Neural cell (in vitro differentiated cells): ENCODE results near the gene MECP2. TPM values are rescaled to one million over a fixed set of nuclear protein-coding genes. Genes with fewer than 3 reads are reported as not detected.

ENCODE experiments used
- H2AFZ ChIP-seq: fragments of 200-600, 300-800 bp; sonication (generic), shearing (Covaris generic); 2 replicates; pipeline ENCODE4 v1.6.0; 2014; ENCODE audit warnings: low read depth, mild to moderate bottlenecking, antibody characterized with exemption, low read length, moderate library complexity
- H3F3A ChIP-seq: fragments of 200-600 bp; shearing (Covaris generic); 2 replicates; pipeline ENCODE4 v1.6.1; 2016; ENCODE audit warnings: mild to moderate bottlenecking, moderate library complexity, mixed read lengths, antibody characterized with exemption, low read length; ENCODE audit not compliant: insufficient read depth, poor library complexity, severe bottlenecking
- H3K27ac ChIP-seq: fragments of 200-600, 300-800 bp; sonication (generic), shearing (Covaris generic); 2 replicates; pipeline ENCODE4 v1.5.1; 2014; ENCODE audit warnings: mild to moderate bottlenecking, low read length, moderate library complexity
- H3K27me3 ChIP-seq: fragments of 300-800, 200-600 bp; sonication (generic), shearing (Covaris generic); 2 replicates; pipeline ENCODE4 v1.6.0; 2014; ENCODE audit warnings: mild to moderate bottlenecking, low read depth, low read length, moderate library complexity; ENCODE audit not compliant: insufficient read depth
- H3K36me3 ChIP-seq: fragments of 300-800, 200-600 bp; sonication (generic), shearing (Covaris generic); 2 replicates; pipeline ENCODE4 v1.5.1; 2014; ENCODE audit warnings: mild to moderate bottlenecking, antibody characterized with exemption, low read length, moderate library complexity; ENCODE audit not compliant: insufficient read depth
- H3K4me2 ChIP-seq: fragments of 300-800, 200-600 bp; sonication (generic), shearing (Covaris generic); 2 replicates; pipeline ENCODE4 v1.6.0; 2014; ENCODE audit warnings: mild to moderate bottlenecking, low read length
- H3K4me3 ChIP-seq: fragments of 300-800, 200-600 bp; sonication (generic), shearing (Covaris generic); 2 replicates; pipeline ENCODE4 v1.5.1; 2014; ENCODE audit warnings: mild to moderate bottlenecking, low read length, moderate library complexity
- H3K79me2 ChIP-seq: fragments of 200-600 bp; shearing (Covaris generic); replicated peaks from 2 replicates; pipeline ENCODE4 v1.6.0; 2014; ENCODE audit warnings: mild to moderate bottlenecking, low read length, moderate library complexity; ENCODE audit not compliant: insufficient read depth
- H3K9ac ChIP-seq: fragments of 300-800, 200-600 bp; sonication (generic), shearing (Covaris generic); 2 replicates; pipeline ENCODE4 v1.6.1; 2016; ENCODE audit warnings: mild to moderate bottlenecking, low read length, mixed read lengths
- H3K9me2 ChIP-seq: fragments of 200-600 bp; shearing (Covaris generic); 2 replicates; pipeline ENCODE4 v1.6.1; 2016; ENCODE audit warnings: mild to moderate bottlenecking, low read length, mixed read lengths; ENCODE audit not compliant: insufficient read depth
- H3K9me3 ChIP-seq: fragments of 200-600, 300-800 bp; sonication (generic), shearing (Covaris generic); 2 replicates; pipeline ENCODE4 v1.6.1; 2016; ENCODE audit warnings: mild to moderate bottlenecking, mixed run types, low read length, moderate library complexity, mixed read lengths
- H4K20me1 ChIP-seq: fragments of 200-600 bp; shearing (Covaris generic); 2 replicates; pipeline ENCODE4 v1.6.1; 2016; ENCODE audit warnings: mild to moderate bottlenecking, mixed run types; ENCODE audit not compliant: insufficient read depth
- CTCF ChIP-seq: fragments of 450-650 bp; IDR thresholded peaks from 2 replicates; pipeline ENCODE4 v1.5.1; 2014; ENCODE audit warnings: antibody characterized with exemption, mild to moderate bottlenecking, moderate library complexity; ENCODE audit not compliant: poor library complexity, severe bottlenecking
- EP300 ChIP-seq: fragments of 450-650 bp; conservative IDR thresholded peaks from 2 replicates; pipeline ENCODE4 v1.6.1; 2014; ENCODE audit warnings: antibody characterized with exemption, mild to moderate bottlenecking, moderate library complexity; ENCODE audit not compliant: poor library complexity, severe bottlenecking
- EZH2 ChIP-seq: fragments of 200-600, 300-800 bp; shearing (Covaris generic), sonication (generic); IDR thresholded peaks from 2 replicates; pipeline ENCODE4 v1.6.1; 2014; ENCODE audit warnings: antibody characterized with exemption, low read length, borderline replicate concordance, mild to moderate bottlenecking; ENCODE audit not compliant: insufficient read depth, poor library complexity, severe bottlenecking
- MXI1 ChIP-seq: fragments of 450-650 bp; conservative IDR thresholded peaks from 2 replicates; pipeline ENCODE4 v1.6.1; 2014; ENCODE audit warnings: antibody characterized with exemption, mild to moderate bottlenecking; ENCODE audit not compliant: poor library complexity, severe bottlenecking
- POLR2AphosphoS5 ChIP-seq: IDR thresholded peaks from 2 replicates; pipeline ENCODE4 v1.6.1; 2012
- RAD21 ChIP-seq: fragments of 450-650 bp; conservative IDR thresholded peaks from 2 replicates; pipeline ENCODE4 v1.6.1; 2014; ENCODE audit warnings: antibody characterized with exemption, mild to moderate bottlenecking, moderate library complexity
- SMC3 ChIP-seq: fragments of 450-650 bp; conservative IDR thresholded peaks from 2 replicates; pipeline ENCODE4 v1.6.1; 2014; ENCODE audit warnings: antibody characterized with exemption, mild to moderate bottlenecking, moderate library complexity; ENCODE audit not compliant: poor library complexity
- TAF1 ChIP-seq: IDR thresholded peaks from 2 replicates; pipeline ENCODE4 v1.6.1; 2012; ENCODE audit warnings: low read depth
- polyA plus RNA-seq: library from polyadenylated mRNA; depleted of rRNA; stranded (reverse); fragments of >200 nt; gene quantifications from 2 replicates; pipeline ENCODE4 v1.2.3, GENCODE V29; 2014
- TF ChIP-seq, protein P1 (sequence below): IDR thresholded peaks from 2 replicates; pipeline ENCODE4 v1.6.1; 2012; ENCODE audit warnings: borderline replicate concordance

Gene MECP2
- polyA plus RNA-seq, 1 donor from 2014 or later, result 14.5 TPM

GRCh38 chrX:154113729-154114128 is 16.2 kb upstream of the MECP2 start:
- Histone ChIP-seq H4K20me1 (no peaks in the 10 kb centered on the region), H3F3A (no peaks in the 10 kb centered on the region), H3K9me3 (no peaks in the 10 kb centered on the region), H2AFZ (no peak overlapping the region), H3K4me3 (no peak overlapping the region), H3K79me2 (no peaks in the 10 kb centered on the region), H3K36me3 (no peaks in the 10 kb centered on the region), H3K27me3 (no peaks in the 10 kb centered on the region), H3K9ac (no peak overlapping the region), H3K9me2 (no peaks in the 10 kb centered on the region), H3K4me2 (no peak overlapping the region), H3K27ac (no peak overlapping the region)
- no peak for TF ChIP-seq MXI1

GRCh38 chrX:154098551-154098950 is 1.0 kb upstream of the MECP2 start:
- Histone ChIP-seq H3K36me3 (no peaks in the 10 kb centered on the region), H3K27me3 (no peaks in the 10 kb centered on the region), H2AFZ (no peak overlapping the region), H4K20me1 (no peaks in the 10 kb centered on the region), H3K9ac (peak overlapping the region; percentile 65), H3K9me2 (no peaks in the 10 kb centered on the region), H3K79me2 (peaks cover 29% of the 10 kb centered on the region), H3K27ac (peak overlapping the region; percentile 83), H3K4me2 (no peak overlapping the region), H3K9me3 (no peaks in the 10 kb centered on the region), H3K4me3 (peak overlapping the region; percentile 62), H3F3A (no peaks in the 10 kb centered on the region)
- TF ChIP-seq SMC3 (no peak), RAD21 (no peak), EZH2 (no peak), EP300 (no peak), POLR2AphosphoS5 (no peak), CTCF (no peak), TAF1 (no peak), MXI1 (no peak)
- TF ChIP-seq, protein P1, sequence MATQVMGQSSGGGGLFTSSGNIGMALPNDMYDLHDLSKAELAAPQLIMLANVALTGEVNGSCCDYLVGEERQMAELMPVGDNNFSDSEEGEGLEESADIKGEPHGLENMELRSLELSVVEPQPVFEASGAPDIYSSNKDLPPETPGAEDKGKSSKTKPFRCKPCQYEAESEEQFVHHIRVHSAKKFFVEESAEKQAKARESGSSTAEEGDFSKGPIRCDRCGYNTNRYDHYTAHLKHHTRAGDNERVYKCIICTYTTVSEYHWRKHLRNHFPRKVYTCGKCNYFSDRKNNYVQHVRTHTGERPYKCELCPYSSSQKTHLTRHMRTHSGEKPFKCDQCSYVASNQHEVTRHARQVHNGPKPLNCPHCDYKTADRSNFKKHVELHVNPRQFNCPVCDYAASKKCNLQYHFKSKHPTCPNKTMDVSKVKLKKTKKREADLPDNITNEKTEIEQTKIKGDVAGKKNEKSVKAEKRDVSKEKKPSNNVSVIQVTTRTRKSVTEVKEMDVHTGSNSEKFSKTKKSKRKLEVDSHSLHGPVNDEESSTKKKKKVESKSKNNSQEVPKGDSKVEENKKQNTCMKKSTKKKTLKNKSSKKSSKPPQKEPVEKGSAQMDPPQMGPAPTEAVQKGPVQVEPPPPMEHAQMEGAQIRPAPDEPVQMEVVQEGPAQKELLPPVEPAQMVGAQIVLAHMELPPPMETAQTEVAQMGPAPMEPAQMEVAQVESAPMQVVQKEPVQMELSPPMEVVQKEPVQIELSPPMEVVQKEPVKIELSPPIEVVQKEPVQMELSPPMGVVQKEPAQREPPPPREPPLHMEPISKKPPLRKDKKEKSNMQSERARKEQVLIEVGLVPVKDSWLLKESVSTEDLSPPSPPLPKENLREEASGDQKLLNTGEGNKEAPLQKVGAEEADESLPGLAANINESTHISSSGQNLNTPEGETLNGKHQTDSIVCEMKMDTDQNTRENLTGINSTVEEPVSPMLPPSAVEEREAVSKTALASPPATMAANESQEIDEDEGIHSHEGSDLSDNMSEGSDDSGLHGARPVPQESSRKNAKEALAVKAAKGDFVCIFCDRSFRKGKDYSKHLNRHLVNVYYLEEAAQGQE, result no peak

GRCh38 chrX:154097003-154097588 is 421 bp downstream of the MECP2 start:
- H3K27ac ChIP-seq, result peak overlapping the region; percentile 85
- H4K20me1 ChIP-seq, result no peaks in the 10 kb centered on the region

More at GRCh38 chrX:154097003-154097588, 421 bp downstream of the MECP2 start:
- no peaks in the 10 kb centered on the region for H3K36me3 ChIP-seq
- H3K27me3 ChIP-seq, result no peaks in the 10 kb centered on the region
- H3K4me2 ChIP-seq, result no peak overlapping the region
- TF ChIP-seq SMC3 (no peak), POLR2AphosphoS5 (peak; percentile 66), RAD21 (no peak), EZH2 (no peak), EP300 (no peak), MXI1 (no peak), CTCF (peak; percentile 27)
- H3K4me3 ChIP-seq, result peak overlapping the region; percentile 76
- no peaks in the 10 kb centered on the region for H3F3A ChIP-seq
- peaks cover 36% of the 10 kb centered on the region for H3K79me2 ChIP-seq
- H3K9me2 ChIP-seq, result no peaks in the 10 kb centered on the region
- H3K9ac ChIP-seq, result peak overlapping the region; percentile 74
- H3K9me3 ChIP-seq, result no peaks in the 10 kb centered on the region
- no peak overlapping the region for H2AFZ ChIP-seq
